ENCODE measurements around the gene PCDHGC4.

DNA sequence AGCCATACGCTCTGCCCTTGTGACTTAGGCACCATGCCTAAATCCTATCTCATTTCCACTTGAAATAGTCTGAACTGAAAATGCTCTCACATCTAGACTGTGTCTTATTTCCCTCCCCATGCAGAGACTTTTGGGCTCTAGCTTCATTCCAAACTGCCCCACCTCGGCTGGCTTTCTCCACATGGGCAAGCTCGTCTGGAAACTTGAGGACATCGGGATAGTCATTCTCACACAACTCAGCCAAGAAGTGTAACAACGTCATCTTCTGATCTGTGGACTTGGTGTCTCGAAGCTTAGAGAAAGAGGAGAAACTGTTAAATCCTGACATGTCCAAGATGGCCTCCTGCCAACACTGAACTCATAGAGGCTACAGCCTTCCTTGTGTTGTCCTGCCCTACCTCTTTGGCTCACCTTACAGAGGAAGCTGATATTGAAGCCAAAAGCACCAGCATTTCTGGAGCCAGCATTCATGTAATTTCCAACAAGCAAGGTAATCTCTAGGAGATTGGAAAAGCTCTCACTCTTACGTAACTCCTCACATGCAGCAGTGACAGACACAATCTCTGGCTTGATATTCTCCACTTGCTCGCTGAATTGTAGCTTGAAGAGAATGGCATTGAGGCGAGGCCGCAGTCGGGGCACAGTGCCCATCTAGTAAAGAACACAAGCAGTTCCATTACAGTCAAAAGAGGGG, 43.6 kb downstream of the PCDHGC4 start:
- no peak for TF ChIP-seq POLR2A (IDR thresholded peaks at IDR 0.05)
- TF ChIP-seq, protein P1, sequence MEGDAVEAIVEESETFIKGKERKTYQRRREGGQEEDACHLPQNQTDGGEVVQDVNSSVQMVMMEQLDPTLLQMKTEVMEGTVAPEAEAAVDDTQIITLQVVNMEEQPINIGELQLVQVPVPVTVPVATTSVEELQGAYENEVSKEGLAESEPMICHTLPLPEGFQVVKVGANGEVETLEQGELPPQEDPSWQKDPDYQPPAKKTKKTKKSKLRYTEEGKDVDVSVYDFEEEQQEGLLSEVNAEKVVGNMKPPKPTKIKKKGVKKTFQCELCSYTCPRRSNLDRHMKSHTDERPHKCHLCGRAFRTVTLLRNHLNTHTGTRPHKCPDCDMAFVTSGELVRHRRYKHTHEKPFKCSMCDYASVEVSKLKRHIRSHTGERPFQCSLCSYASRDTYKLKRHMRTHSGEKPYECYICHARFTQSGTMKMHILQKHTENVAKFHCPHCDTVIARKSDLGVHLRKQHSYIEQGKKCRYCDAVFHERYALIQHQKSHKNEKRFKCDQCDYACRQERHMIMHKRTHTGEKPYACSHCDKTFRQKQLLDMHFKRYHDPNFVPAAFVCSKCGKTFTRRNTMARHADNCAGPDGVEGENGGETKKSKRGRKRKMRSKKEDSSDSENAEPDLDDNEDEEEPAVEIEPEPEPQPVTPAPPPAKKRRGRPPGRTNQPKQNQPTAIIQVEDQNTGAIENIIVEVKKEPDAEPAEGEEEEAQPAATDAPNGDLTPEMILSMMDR (IDR thresholded peaks at IDR 0.05), result no peak
